HT-29 (cell line): ENCODE data around the gene CELSR2. TPM values are rescaled to one million over a fixed set of nuclear protein-coding genes. Genes with fewer than 3 reads are reported as not detected.

Experiments used
- DNase-seq: peaks from one replicate; pipeline ENCODE4 v3.0.0-alpha.2; 2015; ENCODE audit warnings: low spot score
- total RNA-seq: library from RNA; depleted of rRNA; stranded (reverse); fragments of >200 nt; shearing (Covaris generic); gene quantifications from 2 replicates; pipeline ENCODE4 v1.2.3, GENCODE V29; 2014

CELSR2 gene
- total RNA-seq, 1 experiment from 2014 or later = 1.4 TPM

DNA sequence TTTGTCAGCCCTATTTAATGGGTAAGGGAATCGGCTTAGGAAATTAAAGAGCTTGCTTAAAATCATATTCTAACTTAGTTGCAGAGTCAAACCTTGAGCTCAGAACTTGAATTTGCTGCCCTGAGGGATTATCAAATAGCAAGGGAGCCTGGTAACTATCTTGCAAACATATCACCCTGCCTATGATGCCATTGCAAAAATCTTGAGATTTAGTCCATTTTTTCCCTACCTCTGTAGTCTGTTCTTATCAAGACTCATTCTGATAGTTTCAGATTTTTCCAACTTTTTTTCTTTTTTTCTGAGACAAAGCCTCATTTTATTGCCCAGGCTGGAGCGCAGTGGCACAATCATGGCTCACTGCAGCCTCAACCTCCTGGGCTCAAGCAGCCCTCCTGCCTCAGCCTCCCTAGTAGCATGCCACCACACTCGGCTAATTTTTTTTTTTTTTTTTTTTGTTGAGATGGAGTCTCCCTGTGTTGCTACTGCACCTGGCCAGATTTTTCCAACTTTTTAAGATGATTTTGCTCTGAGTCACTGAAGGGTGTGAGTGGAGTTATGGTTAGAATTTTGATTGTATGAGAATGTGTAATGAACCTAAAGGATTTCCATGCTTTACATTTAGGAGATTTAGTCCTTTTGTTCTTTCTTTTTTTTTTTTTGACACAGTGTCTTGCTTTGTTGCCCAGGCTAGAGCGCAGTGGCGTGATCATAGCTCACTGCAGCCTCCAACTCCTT lies 23.5 kb upstream of the CELSR2 start:
- no peak for DNase-seq

DNA sequence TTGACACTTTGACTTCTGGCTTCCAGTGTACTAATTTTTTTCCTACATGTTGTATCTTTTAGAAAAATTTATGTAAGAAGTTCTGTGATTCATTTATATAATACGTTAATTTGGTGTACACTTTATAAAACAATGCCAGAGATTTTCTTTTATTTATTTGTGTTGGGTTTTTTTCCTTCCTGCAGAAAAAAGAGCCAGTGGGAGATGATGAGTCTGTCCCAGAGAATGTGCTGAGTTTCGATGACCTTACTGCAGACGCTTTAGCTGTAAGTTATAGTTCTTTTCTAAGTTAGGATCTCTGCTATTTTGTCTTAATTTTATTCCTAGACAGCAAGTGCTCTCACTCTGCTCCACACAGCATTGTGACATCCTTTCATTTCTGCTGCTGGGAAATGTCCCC lies 21.2 kb upstream of the CELSR2 start:
- no peak for DNase-seq

DNA sequence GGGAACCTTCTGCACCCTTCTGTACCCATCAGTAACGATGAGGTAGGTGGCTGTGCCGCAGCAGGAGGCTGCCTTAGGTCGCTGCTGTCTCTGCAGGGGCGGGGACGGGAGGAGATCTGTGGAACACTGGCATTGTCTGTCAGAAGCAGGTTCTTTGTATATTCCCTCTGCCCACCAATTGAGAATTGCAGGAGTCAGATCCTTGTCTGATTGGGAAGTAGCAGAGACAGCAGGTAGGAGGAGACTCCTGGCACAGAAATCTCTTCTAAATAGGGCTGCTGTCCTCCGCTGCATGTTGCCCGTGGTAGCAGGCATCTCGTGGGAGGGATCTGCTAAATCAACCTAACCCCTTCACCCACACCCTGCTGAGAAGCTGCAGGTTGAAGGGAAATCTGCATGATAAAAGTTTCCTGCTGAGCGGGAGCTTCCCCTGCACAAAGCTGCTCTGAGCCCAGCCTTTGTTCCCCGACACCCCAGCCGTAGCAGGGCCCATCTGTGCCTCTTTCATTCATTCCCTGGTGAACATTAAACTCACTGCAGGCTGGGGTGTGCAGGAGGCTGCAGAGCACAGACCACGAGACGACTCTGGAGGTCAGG lies 19.7 kb upstream of the CELSR2 start:
- DNase-seq = no peak

DNA sequence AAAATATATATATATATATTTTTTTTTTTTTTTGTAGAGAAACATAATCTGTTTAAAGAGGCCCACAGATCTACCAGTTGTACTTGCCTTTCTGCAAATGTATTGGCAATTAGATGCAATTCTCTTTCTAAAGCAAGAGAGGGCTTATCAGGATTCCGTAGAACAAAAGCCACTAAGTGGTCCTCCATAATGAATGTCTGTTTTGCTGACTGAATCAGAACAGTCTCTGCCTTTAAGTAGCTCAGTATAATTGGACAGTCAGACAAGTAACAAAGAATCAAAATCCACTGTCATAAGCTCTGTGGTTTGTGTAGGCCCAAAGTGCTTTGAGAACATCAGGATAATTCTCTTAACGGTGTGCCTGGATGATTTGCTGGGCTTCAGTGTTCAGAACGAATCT lies 18.3 kb upstream of the CELSR2 start:
- DNase-seq = no peak

DNA sequence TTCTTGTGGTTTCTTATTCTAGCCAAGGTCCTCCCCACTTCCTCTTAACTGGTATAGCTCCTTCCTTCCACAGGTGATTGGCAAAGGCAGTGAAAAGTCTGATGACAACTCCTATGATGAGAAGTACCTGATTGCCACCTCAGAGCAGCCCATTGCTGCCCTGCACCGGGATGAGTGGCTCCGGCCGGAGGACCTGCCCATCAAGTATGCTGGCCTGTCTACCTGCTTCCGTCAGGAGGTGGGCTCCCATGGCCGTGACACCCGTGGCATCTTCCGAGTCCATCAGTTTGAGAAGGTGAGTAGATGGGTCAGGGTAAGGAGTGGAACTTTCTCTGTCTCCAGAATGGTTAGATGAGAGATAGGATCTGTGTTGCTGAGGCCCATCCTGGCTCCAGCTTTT lies 14.2 kb upstream of the CELSR2 start:
- DNase-seq = no peak

DNA sequence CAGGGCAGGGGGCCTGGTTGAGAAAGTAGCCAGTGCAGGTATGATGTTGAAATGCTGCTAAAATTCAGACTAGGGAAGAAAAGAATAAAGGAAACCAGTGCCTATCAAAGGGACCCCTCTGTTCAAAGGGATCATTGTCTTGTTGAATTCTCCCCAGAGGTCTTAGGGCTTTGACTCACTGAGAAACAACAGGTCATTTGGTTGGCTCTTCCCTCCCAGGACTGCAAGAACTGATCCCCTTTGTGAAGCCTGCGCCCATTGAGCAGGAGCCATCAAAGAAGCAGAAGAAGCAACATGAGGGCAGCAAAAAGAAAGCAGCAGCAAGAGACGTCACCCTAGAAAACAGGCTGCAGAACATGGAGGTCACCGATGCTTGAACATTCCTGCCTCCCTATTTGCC lies 11.8 kb upstream of the CELSR2 start:
- no peak for DNase-seq

DNA sequence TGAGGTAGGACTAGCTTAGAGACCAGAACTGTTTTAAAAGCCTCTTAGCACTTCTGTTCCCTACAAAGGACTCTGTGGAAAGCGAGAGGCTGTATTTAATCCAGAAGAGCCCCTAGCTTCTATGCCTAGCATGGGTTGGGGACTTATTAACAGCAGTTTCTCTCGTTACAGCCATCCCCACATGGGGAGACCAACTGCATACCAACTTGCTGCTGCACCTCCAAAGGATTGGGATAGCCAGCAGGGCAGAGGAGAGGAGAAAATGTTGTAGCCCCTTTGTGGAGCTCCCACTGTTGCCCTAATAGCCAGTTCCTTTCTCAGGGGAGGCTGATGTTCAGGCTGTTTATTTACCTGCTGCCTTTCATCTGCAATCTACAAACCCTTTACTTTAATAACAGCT lies 11.0 kb upstream of the CELSR2 start:
- DNase-seq = no peak

DNA sequence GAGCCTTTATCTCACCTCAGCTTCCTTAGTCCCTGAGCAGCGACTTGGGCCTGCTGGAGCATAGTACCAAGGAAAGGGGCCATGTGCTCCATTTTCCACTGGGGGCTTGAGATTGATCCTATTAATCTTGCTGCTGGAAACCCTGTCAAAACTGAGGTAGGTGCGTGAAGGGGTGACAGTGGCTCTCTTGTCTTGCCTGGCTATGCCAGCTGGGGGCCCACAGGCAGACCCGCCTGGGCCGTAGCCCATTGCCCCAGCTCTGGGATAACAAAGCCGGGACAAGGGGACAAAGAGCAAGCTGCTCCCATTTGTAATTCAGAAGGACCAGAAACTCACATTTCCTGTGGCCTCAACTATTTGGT lies 10.3 kb upstream of the CELSR2 start:
- DNase-seq = no peak

DNA sequence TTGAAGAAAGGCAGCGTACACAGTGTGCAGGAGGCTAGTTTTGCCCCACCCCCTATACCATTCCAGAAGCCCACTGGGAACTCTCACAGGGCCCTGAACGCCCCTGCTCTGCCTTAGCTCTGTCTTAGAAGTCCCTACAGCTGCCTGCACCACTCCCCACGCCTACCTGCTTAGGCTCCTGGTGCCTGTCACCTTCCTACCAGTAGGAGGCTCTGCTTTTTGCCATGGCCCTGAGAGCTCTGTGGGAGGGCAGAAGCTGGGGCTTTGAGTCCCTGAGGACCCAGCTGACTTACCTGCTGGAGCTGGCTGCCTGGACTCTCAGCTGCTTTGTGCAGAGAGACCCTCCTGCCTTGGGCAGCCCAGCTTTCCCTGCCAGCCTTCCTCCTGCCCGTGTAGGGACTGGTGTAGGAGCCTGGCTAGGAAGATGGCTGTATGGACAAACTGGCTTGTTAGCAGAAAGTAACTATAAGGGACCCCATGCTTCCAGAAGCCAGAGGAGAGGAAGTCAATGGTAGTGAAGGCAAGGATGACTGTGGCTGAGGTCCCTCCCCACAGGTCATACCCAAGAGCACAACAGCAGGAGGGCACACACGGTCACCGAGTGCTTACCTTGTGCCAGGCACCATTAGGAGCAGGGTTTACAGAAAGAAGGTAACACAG lies 9.8 kb upstream of the CELSR2 start:
- DNase-seq = peak; percentile 66

DNA sequence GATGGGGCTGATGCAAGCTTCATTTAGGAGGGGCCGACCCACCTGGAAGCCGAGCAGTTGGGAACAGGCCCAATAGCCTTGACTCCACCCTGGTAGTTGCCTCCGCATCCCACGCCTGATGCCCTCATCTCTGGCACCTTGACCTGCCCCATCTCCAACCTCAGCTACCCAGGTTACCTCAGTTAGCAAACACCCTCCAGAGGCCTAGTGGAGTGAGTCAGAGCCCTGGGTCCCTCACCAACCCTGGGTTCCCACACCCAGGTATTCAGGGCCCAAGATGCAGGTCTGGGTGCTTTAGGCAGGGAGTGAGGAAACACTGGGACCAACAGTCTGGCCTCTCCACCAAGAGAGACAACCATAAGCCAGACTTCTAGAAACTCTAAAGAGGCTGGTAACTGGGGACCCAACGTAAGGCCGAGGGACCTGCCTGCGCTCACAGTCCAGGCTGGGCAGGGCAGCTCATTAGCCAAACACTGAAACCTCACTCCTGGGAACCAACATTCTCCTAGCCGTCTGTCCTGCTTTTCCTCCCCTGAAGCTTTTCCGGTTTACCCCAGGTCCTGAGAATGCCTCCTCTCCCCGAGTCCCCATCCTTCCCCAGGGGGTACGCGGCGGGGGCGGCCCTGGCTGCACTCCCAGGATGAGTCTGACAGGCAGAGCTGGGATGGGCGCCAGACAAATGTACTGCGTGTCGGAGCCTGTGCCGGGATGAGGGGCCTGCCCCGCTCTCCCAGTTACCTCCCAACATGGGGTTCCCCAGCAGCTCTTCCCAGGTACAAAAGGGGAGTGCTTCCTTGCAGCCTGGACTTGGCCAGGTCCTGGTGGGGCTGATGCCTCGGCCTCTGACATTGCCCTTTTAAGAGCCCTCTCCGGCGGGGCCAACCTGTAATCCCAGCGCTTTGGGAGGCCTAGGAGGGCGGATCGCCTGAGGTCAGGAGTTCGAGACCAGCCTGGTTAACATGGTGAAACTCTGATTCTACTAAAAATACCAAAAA lies 8.9 kb upstream of the CELSR2 start:
- peak; percentile 21 for DNase-seq

DNA sequence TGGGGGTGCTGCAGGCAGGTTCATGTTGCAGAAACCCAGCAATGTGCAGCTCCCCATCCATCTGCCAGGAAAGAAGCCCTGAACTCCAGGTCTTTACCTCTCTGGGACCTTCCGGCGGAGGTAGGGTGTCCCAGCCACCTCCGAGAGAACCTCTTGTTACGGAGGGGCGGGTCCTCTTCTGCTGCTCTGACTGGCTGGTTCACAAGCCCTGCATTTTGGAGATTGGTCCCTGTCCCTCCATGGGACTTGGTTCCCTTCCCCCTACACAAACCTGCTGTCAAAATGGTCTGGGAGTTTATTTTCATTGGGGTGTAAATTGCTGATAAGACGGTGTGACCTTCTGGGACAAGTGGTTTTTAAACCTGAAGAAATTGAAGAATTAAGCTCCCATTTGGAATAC lies 8.0 kb upstream of the CELSR2 start:
- no peak for DNase-seq

DNA sequence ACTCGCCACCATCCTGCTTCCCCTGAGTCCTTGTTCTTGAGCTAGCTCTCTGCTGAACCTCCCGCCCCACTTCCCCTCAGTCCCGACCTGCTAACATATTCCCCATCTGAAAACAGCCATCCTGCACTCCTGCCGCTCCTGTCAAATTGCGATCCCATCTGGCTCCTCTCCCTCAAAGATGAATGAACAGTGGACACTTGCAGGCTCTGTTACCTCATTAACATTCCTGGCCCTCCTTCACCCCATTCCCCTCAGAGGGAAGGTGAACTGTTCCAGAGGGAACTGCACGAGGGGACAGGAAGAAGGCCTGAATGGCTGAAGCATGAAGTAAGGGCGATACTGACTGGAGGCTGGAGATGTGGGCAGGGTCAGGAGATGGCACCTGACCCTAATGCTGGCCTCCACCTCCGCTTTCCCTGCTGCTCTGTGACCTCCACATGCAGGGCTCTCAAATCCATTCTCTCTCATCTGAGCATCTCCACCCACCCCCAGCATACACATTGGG lies 7.4 kb upstream of the CELSR2 start:
- DNase-seq = no peak

DNA sequence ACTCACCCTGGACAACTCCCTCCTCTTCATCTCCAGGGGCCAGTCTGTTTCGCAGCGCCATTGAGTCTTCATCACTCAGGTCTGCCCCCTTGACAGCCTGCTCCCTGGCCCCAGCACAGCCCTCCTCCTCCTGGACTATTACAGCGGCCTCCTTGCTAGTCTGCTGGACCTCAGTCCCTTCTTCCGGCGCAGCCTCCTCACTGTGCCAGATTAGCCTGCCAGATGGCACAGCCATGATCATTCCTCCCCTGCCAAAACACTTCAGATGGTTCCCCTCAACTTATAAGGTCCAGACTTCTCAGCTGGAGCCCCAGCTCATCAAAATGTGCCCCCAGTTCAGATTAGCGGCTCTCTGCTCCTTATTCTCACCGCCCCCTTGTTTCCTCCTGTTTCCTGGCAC lies 7.0 kb upstream of the CELSR2 start:
- DNase-seq = no peak

DNA sequence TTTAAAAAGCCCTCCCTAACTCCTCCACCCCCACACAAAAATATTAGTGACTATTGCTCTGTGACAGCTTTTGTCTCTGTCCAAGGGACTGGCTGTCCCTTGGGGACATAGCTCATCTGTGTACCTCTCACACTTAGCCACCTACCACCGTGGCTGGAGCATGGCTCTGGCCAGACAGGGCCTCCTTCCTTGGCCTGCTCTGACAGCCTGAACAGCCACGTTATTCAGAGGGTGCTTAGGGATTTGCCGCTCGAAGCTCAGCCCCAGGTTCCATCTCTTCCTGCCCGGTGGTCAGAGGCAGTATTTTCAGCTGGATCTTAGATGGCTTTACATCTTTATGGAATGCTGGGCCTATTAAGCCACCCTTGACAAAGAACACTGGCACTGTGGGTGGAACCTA lies 6.1 kb upstream of the CELSR2 start:
- DNase-seq = no peak

DNA sequence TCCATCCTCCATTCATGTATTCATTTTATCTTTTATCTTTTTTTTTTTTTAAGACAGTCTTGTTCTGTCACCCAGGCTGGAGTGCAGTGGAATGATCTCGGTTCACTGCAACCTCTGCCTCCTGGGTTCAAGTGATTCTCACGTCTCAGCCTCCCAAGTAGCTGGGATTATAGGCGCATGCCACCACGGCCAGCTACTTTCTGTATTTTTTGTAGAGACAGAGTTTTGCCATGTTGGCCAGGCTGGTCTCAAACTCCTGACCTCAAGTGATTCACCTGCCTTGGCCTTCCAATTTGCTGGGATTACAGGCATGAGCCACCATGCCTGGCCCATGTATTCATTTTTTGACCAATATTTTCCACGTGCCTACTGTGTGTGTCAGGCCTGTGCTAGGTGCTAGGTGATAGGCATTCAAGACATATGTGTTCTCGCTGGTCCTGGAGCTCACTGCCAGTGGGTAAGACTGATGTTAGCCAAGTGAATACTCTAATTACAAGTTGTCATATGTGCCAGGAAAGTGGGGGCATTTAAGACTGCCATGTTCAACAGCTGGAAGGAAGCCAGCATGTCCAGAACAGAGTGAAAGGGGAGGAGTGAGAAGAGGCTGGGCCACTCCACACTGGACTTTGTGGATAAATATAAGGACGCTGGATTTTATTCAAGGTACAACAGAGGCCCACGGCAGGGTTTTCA lies 5.3 kb upstream of the CELSR2 start:
- DNase-seq = no peak

DNA sequence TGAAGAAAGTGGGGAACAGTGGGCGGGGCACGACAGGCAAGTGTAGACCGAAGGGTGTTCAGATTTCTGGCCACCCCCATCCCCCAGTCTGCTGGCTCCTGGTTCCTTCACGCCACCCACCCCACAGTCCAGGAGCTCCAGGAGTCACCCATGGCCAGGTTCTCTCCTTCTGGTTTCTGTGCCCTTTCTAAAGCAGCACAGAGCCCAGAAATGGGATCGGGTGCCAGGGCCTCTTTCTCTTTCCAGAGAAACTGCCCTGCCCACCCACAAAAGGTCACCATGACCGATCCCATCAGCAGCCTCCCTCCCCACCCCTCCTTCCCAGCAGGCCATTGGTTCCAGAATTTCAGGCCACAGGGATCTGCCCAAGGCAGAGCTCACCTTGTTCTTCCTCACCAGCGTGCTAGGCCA lies 3.2 kb upstream of the CELSR2 start:
- DNase-seq = no peak

DNA sequence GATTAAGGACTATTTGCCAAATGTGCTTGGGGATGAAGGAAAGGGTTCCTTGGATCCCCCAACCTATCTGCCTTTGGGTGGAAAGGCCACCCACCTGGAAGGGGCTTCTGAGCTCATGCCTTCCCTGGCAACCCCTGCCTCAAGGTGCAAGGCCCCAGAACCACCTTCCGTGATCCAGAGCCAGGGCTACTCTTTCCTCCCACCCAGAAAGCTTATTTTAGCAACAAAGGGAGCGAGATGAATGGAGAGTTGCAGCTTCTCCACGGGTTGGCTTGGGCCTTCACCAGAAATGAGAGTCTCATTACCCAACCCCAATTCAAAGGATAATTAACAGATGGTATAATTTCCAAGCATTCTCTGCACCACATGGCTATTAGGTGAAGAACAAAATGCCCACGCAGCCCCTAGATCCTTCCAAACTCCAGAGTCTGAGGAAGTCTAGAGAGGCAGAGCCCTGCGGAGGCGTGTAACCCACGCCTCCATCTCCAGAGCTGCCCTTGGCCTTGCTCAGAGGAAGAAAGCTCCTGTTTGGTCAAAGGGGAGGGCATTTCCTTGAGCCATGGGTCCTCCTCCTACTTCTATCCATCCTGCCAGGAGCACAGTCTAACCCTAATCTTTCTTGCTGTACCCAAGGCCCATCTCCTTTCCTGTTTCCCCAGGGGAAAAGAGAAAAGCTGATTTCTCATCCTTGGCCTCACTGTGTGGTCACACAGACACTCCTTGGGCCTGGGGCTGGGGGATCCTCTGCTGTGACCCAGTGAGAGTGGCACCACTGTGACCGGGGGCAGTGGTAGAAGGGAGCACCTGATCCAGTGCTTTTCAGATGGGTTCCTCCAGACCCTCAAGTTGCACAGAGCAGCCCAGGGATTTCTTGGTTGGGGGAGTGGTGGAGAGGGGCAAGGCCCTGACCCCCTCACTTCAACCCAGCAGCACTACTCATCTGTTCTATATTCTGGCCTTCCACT lies 1.7 kb upstream of the CELSR2 start:
- DNase-seq = no peak

DNA sequence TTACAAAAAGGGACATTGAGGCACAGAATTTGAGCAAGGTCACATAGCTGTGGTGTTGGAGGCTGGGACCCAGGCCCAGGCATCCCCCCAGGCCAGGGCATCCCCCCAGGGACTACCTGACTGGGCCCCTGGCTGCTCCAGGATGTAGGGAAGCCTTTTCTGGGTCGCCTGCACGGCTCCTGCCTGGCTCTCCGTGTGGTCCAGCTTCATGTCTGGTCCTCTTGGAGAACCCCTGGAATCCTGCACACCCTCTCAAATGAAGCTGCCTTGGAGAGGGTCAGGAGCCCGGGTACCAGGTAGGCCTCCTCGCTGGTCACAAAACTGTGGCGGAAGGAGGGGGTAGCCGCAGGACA lies 919 bp upstream of the CELSR2 start:
- no peak for DNase-seq

DNA sequence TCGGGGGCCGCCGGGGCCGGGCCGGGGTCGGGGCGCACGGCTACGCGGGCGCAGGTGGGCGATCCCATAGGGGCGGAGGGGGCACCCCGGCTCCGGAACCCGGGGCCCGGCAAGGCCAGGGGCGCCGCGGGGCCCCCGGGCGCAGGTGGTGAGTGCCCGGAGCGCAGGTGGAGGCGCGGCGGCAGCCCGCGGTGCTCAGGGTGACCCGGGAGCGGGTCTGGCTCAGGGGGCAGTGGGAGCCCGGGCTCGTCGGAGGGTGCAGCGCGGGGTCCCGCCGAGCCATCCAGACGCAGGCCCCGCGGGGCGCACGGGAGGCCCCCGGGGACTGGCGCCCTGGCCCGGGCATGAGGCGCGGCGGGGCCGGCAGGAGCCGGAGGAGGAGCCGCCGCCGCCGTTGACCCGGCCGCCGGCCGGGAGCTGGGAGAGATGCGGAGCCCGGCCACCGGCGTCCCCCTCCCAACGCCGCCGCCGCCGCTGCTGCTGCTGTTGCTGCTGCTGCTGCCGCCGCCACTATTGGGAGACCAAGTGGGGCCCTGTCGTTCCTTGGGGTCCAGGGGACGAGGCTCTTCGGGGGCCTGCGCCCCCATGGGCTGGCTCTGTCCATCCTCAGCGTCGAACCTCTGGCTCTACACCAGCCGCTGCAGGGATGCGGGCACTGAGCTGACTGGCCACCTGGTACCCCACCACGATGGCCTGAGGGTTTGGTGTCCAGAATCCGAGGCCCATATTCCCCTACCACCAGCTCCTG lies 489 bp downstream of the CELSR2 start:
- DNase-seq = no peak
